Keratinocyte (primary cell): ENCODE data around the gene ZBTB7A. TPM values are rescaled to one million over a fixed set of nuclear protein-coding genes. Genes with fewer than 3 reads are reported as not detected.

Experiments used
- DNase-seq: peaks from one replicate; pipeline ENCODE4 v3.0.0-alpha.2; 2011; ENCODE audit warnings: low read depth, missing footprints, low spot score
- FAIRE-seq: peaks from 2 replicates; lab custom pipeline; 2011; peaks lifted over from hg19 to GRCh38; lab: Jason Lieb, UNC
- H2AFZ ChIP-seq: 2 replicates; pipeline ENCODE4 v1.6.0; 2012; ENCODE audit warnings: low read length, control low read depth, inconsistent platforms; ENCODE audit not compliant: control insufficient read depth
- H3K27ac ChIP-seq: 2 replicates; pipeline ENCODE4 v1.5.1; 2011; ENCODE audit warnings: low read length; ENCODE audit not compliant: control insufficient read depth, insufficient read depth
- H3K27me3 ChIP-seq: 3 replicates; pipeline ENCODE4 v1.6.0; 2011; ENCODE audit warnings: low read length; ENCODE audit not compliant: control insufficient read depth, insufficient read depth; ENCODE audit errors: extremely low read depth
- H3K36me3 ChIP-seq, 2 experiments: 2 replicates in 1 of 2; 3 replicates in 1 of 2; pipeline ENCODE4 v1.5.1; 2011; ENCODE audit warnings: low read length in 2 of 2, mild to moderate bottlenecking in 1 of 2; ENCODE audit not compliant: control insufficient read depth in 2 of 2, insufficient read depth in 2 of 2; ENCODE audit errors: extremely low read depth in 1 of 2
- H3K4me1 ChIP-seq: 3 replicates; pipeline ENCODE4 v1.5.1; 2011; ENCODE audit warnings: low read length; ENCODE audit not compliant: control insufficient read depth, insufficient read depth; ENCODE audit errors: extremely low read depth
- H3K4me2 ChIP-seq: 3 replicates; pipeline ENCODE4 v1.6.0; 2011; ENCODE audit warnings: low read depth, low read length; ENCODE audit not compliant: control insufficient read depth, insufficient read depth; ENCODE audit errors: extremely low read depth
- H3K4me3 ChIP-seq, 3 experiments: fragments of 200-600 bp in 1 of 3; sonication (generic) in 1 of 3; 2 replicates in 2 of 3; 3 replicates in 1 of 3; pipeline ENCODE4 v1.5.1; 2011 to 2016; ENCODE audit warnings: low read length in 3 of 3, mild to moderate bottlenecking in 3 of 3, control low read depth in 2 of 3, inconsistent platforms in 1 of 3, low read depth in 1 of 3, mixed read lengths in 1 of 3, mixed run types in 1 of 3, moderate library complexity in 1 of 3; ENCODE audit not compliant: control insufficient read depth in 2 of 3, insufficient read depth in 2 of 3; ENCODE audit errors: extremely low read depth in 1 of 3
- H3K79me2 ChIP-seq: 2 replicates; pipeline ENCODE4 v1.6.0; 2012; ENCODE audit warnings: low read length; ENCODE audit not compliant: control insufficient read depth, insufficient read depth
- H3K9ac ChIP-seq: 3 replicates; pipeline ENCODE4 v1.6.0; 2011; ENCODE audit warnings: low read length; ENCODE audit not compliant: control insufficient read depth, insufficient read depth; ENCODE audit errors: extremely low read depth
- H3K9me1 ChIP-seq: 3 replicates; pipeline ENCODE4 v1.6.0; 2011; ENCODE audit warnings: low read length; ENCODE audit not compliant: control insufficient read depth, insufficient read depth; ENCODE audit errors: extremely low read depth
- H3K9me3 ChIP-seq: 2 replicates; pipeline ENCODE4 v1.5.1; 2012; ENCODE audit warnings: low read depth, low read length; ENCODE audit not compliant: control insufficient read depth
- H4K20me1 ChIP-seq: 3 replicates; pipeline ENCODE4 v1.6.0; 2011; ENCODE audit warnings: low read length; ENCODE audit not compliant: control insufficient read depth, insufficient read depth; ENCODE audit errors: extremely low read depth
- CTCF ChIP-seq, 3 experiments: IDR thresholded peaks in 1 of 3; conservative IDR thresholded peaks in 1 of 3; optimal IDR thresholded peaks in 1 of 3; 2 replicates in 2 of 3; 3 replicates in 1 of 3; pipeline versions ENCODE3 to v1.5.1; 2011; ENCODE audit warnings: low read length in 3 of 3, mild to moderate bottlenecking in 3 of 3, moderate library complexity in 2 of 3, control low read depth in 1 of 3, inconsistent platforms in 1 of 3; ENCODE audit not compliant: insufficient read depth in 2 of 3; ENCODE audit errors: extremely low read depth in 1 of 3
- EZH2 ChIP-seq: IDR thresholded peaks from one replicate; pipeline ENCODE4 v1.6.1; 2012; ENCODE audit warnings: inconsistent platforms, mild to moderate bottlenecking, low read length, moderate library complexity
- dilution Hi-C: fragments of 300-500 bp; cut with MboI; formaldehyde crosslinking; loops from one replicate; pipeline ENCODE4 v1.7.0; 2020; ENCODE audit warnings: low sequenced_read_pairs; ENCODE audit not compliant: extremely low pct_ligation_motif_present
- polyA plus RNA-seq, 5 experiments: library from polyadenylated mRNA; depleted of rRNA in 3 of 5; stranded (reverse) in 3 of 5; stranded (forward) in 1 of 5; unstranded in 1 of 5; fragments of >200 nt; gene quantifications; 1 replicate in 1 of 5; 2 replicates in 3 of 5; 3 replicates in 1 of 5; pipeline versions ENCODE4 v1.2.1 to v1.2.3, GENCODE V29; 2011 to 2012; ENCODE audit warnings: missing spikeins in 2 of 5, low read depth in 1 of 5, low replicate concordance in 1 of 5

ZBTB7A gene
- polyA plus RNA-seq, 1 donor (not counting 4 experiments of a cell fraction or from before 2014, with no cell fraction given): 3.7 TPM

GRCh38 chr19:4115050-4115817, 48.5 kb upstream of the ZBTB7A start:
- no peak for TF ChIP-seq CTCF (optimal IDR thresholded peaks at IDR 0.05 in 1 of 3, IDR thresholded peaks at IDR 0.05 in 1 of 3, conservative IDR thresholded peaks at IDR 0.05 in 1 of 3; ENCODE audit: extremely low read depth in 1 of 3, insufficient read depth in 2 of 3, low read length in 3 of 3)
- TF ChIP-seq EZH2: no peak
- H2AFZ ChIP-seq: no peak overlapping the region
- no peaks in the 10 kb centered on the region for H3K4me1 ChIP-seq
- H3K4me3 ChIP-seq: no peak overlapping the region
- no peaks in the 10 kb centered on the region for H3K9me3 ChIP-seq
- DNase-seq: no peak
- H4K20me1 ChIP-seq: peaks cover 3% of the 10 kb centered on the region
- H3K79me2 ChIP-seq: peaks cover 29% of the 10 kb centered on the region
- dilution Hi-C loops: no loop called here
- no peak for FAIRE-seq
- no peaks in the 10 kb centered on the region for H3K27me3 ChIP-seq
- peaks cover 23 to 44% of the 10 kb centered on the region in 2 experiments for H3K36me3 ChIP-seq
- H3K9me1 ChIP-seq: no peaks in the 10 kb centered on the region
- no peak overlapping the region for H3K9ac ChIP-seq
- H3K4me2 ChIP-seq: no peak overlapping the region
- H3K27ac ChIP-seq: no peak overlapping the region

GRCh38 chr19:4114181-4114580, 47.5 kb upstream of the ZBTB7A start:
- DNase-seq (no peak), FAIRE-seq (no peak)
- Histone ChIP-seq H3K36me3 (peaks cover 24 to 47% of the 10 kb centered on the region in 2 experiments), H3K4me1 (no peaks in the 10 kb centered on the region), H3K27me3 (no peaks in the 10 kb centered on the region), H3K9me1 (no peaks in the 10 kb centered on the region), H3K79me2 (peaks cover 20% of the 10 kb centered on the region), H3K27ac (no peak overlapping the region), H4K20me1 (peaks cover 3% of the 10 kb centered on the region), H3K4me3 (no peak overlapping the region), H3K9ac (no peak overlapping the region), H3K9me3 (no peaks in the 10 kb centered on the region), H2AFZ (no peak overlapping the region), H3K4me2 (no peak overlapping the region)
- dilution Hi-C loops: no loop called here
- no peak for TF ChIP-seq EZH2
- TF ChIP-seq CTCF (optimal IDR thresholded peaks at IDR 0.05 in 1 of 3, IDR thresholded peaks at IDR 0.05 in 1 of 3, conservative IDR thresholded peaks at IDR 0.05 in 1 of 3; ENCODE audit: extremely low read depth in 1 of 3, insufficient read depth in 2 of 3, low read length in 3 of 3): no peak
